NCI-H774 (cell line): ENCODE results near the gene CR1L.
"Not testable (repeated sequence)": the region's sequence is repeated elsewhere in the genome, so short reads cannot be mapped to it uniquely, and the experiment has no call there.

Experiments
- DNase-seq: peaks from one replicate; lab custom pipeline; 2025; lab: John Stamatoyannopoulos, UW

CR1L gene

GRCh38 chr1:207682872-207683434, 38.0 kb downstream of the CR1L start:
- DNase-seq = not testable (repeated sequence)

GRCh38 chr1:207690551-207690950, 45.6 kb downstream of the CR1L start:
- DNase-seq = not testable (repeated sequence)

- DNase-seq = no peak
Measured at GRCh38 chr1:207691010-207691409, 46.1 kb downstream of the CR1L start.

DNA sequence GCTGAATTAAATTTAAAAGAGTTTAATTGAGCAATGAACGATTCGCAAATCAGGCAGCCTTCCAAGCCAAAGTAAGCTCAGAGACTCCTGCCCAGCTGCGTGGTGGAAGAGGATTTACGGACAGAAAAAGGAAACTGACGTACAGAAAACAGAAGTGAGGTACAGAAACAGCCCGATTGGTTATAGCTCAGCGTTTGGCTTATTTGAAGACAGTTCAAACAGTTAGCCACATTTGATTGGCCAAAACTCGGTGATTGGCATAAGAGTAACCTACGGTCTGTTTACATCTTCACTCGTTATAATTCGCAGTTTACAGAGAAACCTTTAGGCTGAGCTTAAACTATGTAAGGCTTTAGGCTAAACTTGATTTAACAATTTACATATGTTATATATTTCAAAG, 46.9 kb downstream of the CR1L start:
- no peak for DNase-seq

DNA sequence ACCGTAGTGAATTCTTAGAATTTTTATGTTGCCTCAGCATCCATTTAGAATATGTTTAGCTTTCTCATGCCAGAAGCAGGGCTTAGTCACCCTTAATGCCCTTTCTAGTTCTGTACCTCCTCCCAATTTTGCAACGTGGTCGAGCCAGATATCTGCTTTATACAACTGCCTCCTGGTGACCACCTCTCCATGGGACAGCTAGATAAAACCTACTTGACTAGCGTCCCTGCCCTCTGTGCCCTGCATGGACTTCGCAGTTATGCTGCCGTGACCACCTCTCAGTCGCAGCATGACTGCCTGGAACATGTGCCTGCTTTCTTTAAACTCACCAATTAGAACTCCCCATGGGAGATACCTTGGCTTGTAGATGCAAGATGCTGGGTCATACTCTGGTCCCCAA, 47.4 kb downstream of the CR1L start:
- not testable (repeated sequence) for DNase-seq

DNA sequence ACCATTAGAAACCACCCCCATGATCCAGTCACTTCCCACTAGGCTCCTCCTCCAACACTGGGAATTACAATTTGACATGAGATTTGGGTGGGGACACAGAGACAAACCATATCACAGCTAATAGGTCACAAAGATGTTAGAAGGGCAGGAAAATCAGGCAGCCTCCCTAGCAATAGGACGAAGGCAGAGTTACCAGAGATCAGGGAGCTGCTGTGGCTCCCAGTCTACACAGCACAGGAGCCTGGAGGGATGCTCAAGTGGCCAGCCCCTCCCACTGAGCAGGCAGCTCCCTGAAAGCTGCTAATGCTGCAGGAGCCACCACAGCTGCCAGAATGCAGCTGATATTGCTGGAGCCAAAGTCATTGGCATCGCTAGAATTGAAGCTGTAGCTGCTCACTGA, 51.0 kb downstream of the CR1L start:
- no peak for DNase-seq

GRCh38 chr1:207698822-207699483, 54.0 kb downstream of the CR1L start:
- peak; percentile 52 for DNase-seq

- DNase-seq = no peak
Measured at GRCh38 chr1:207702317-207702716, 57.4 kb downstream of the CR1L start.

- no peak for DNase-seq
Measured at GRCh38 chr1:207703712-207704111, 58.8 kb downstream of the CR1L start.

- not testable (repeated sequence) for DNase-seq
Measured at GRCh38 chr1:207708004-207708403, 63.1 kb downstream of the CR1L start.

GRCh38 chr1:207711285-207711684, 66.4 kb downstream of the CR1L start:
- DNase-seq = no peak

DNA sequence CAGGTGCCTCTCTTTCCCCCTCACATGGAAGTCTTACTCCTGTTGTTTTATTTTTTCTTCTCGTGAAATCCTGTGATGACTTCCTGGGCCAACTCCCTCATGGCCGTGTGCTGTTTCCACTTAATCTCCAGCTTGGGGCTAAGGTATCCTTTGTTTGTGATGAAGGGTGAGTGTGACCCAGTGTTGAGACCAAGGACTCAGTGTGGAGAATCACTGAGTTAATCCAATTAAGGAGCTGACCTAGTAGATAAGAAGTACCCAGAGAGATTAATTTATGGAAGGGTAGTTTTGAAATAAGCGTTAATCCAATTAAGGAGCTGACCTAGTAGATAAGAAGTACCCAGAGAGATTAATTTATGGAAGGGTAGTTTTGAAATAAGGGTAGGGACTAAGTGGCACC, 67.8 kb downstream of the CR1L start:
- not testable (repeated sequence) for DNase-seq

DNA sequence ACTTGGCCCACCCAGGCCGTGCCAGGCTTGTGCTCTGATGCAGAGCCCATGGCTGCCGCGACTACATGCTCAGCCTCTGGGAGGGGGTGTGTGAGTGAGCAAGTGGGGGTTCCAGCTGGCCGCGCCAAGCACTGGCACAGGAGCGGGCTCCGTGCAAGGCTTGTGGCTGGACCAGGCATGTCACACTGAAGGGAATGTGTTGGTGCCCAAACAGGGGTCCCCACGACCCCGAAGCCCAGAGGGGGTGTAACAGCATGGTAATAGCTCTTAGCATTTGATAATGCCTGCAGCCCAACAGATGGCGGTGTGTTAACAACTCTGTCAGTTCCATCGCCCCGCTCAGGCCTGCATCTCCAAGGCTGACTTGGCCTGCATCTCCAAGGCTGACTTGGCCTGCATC, 68.6 kb downstream of the CR1L start:
- no peak for DNase-seq

- DNase-seq = no peak
Measured at GRCh38 chr1:207719234-207719633, 74.3 kb downstream of the CR1L start.

- DNase-seq = not testable (repeated sequence)
Measured at GRCh38 chr1:207728200-207728858, 83.4 kb downstream of the CR1L start.

DNA sequence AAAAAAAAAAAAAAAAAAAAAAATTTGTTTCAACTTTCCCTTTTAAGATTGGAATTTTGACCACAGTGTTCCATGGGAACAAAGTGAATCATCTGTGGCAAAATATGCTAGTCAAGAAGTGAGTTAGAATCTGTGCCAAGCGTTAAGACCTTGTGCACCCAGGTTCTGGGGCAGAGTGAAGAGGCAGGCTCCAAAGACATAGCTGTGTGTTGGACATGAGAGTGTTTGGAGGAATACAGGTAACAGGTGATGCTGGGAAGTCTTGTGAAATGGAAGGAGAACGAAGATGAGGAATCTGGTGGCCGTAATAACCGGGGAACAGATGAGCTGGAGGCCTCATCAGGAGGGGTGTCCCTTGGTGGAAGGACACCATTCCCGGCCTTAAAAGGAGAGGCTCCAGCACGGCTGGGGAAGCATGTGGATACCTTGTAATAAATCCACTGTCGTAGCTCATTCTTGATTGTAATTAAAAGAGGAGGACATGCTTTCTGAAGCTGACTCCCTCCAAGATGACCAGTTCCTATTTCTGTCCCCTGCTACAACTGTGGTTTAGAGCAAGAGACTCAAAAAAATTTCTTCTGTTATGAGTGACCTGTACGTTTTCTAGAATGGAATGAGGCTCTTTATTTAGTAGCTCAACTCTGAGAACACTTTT, 92.7 kb downstream of the CR1L start:
- DNase-seq = not testable (repeated sequence)

- not testable (repeated sequence) for DNase-seq
Measured at GRCh38 chr1:207738158-207738659, 93.3 kb downstream of the CR1L start.

GRCh38 chr1:207740207-207740606, 95.3 kb downstream of the CR1L start:
- DNase-seq = no peak

DNA sequence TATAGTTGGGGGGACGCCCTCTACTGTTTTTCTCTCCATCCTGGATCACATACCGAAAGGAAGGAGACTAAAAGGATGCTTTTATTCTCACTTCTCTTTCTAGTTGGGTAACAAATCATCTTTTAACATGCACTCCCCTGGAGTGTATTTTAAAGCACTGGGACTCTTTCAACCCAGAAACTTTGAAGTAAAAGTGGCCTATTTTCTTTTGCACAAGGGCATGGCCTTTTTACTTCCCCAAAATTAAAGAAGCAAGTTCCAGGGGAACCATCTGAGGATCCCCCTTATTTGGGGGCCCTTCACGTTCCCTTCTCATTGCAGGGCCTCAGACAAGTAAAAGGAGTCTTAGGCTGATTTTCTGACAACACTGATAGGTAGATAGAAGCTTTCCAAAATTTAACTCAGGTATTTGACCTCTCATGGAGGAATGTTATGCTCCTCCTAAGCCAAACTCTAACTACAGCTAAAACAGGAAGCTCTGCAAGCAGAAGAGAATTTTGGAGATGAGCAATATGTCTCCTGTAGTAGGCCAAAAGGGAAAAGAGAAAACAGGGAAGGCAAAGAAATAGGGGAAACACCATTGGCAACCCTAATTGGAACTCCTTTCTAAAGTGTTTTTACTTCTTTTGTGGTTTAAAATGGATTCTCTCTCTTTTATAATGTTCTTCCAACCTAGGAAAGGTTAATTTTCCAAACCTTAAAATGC, 98.1 kb downstream of the CR1L start:
- no peak for DNase-seq

- no peak for DNase-seq
Measured at GRCh38 chr1:207744000-207744534, 99.1 kb downstream of the CR1L start.

- DNase-seq = no peak
Measured at GRCh38 chr1:207745285-207745684, 100.4 kb downstream of the CR1L start.
